HepG2 (cell line): Measurements from ENCODE around the gene PTHLH. TPM values are rescaled to one million over a fixed set of nuclear protein-coding genes. Genes with fewer than 3 reads are reported as not detected.

ENCODE experiments used
- CERS6 ChIP-seq: sonication (generic); formaldehyde crosslinking; IDR thresholded peaks from 2 replicates; pipeline ENCODE4 v1.5.0; 2020; ENCODE audit warnings: missing genetic modification reagents
- DNMT3B ChIP-seq: conservative IDR thresholded peaks from 2 replicates; pipeline ENCODE4 v1.6.1; 2016; ENCODE audit warnings: missing biosample characterization, control low read depth
- ELF4 ChIP-seq: sonication (generic); formaldehyde crosslinking; IDR thresholded peaks from 2 replicates; pipeline ENCODE4 v1.5.0; 2020; ENCODE audit warnings: missing genetic modification reagents, mild to moderate bottlenecking, moderate library complexity, borderline replicate concordance
- ERF ChIP-seq: IDR thresholded peaks from 2 replicates; pipeline ENCODE4 v1.6.1; 2018; ENCODE audit warnings: missing biosample characterization, missing genetic modification reagents
- HDAC6 ChIP-seq: fragments of 200-600 bp; sonication (generic); IDR thresholded peaks from 2 replicates; pipeline ENCODE4 v1.7.0; 2017; ENCODE audit warnings: mild to moderate bottlenecking, antibody characterized with exemption, low read length, low read depth
- KLF11 ChIP-seq: IDR thresholded peaks from 2 replicates; pipeline ENCODE4 v1.6.1; 2016; ENCODE audit warnings: missing compliant biosample characterization
- KLF16 ChIP-seq, 2 experiments: sonication (generic) in 1 of 2; formaldehyde crosslinking in 1 of 2; IDR thresholded peaks; 2 replicates each; pipeline versions ENCODE4 v1.6.1 to v1.8.0; 2016 to 2023; ENCODE audit warnings: missing genetic modification reagents in 2 of 2, missing compliant biosample characterization in 1 of 2
- MTA1 ChIP-seq: sonication (generic); formaldehyde crosslinking; IDR thresholded peaks from 2 replicates; pipeline ENCODE4 v1.4.0; 2020; ENCODE audit warnings: missing genetic modification reagents, mild to moderate bottlenecking, borderline replicate concordance
- NFKBIZ ChIP-seq: IDR thresholded peaks from 2 replicates; pipeline ENCODE4 v1.6.1; 2018; ENCODE audit warnings: missing genetic modification reagents, missing compliant biosample characterization
- NR0B2 ChIP-seq: sonication (generic); formaldehyde crosslinking; IDR thresholded peaks from 2 replicates; pipeline ENCODE4 v1.4.0; 2020; ENCODE audit warnings: mild to moderate bottlenecking, missing genetic modification reagents
- SIX4 ChIP-seq: sonication (generic); formaldehyde crosslinking; IDR thresholded peaks from 2 replicates; pipeline ENCODE4 v1.4.0; 2020; ENCODE audit warnings: missing genetic modification reagents
- SMC3 ChIP-seq: IDR thresholded peaks from 2 replicates; pipeline ENCODE4 v1.6.1; 2011; ENCODE audit warnings: low read length, improper control_type of control experiment
- THAP11 ChIP-seq: IDR thresholded peaks from 2 replicates; pipeline ENCODE4 v1.6.1; 2016; ENCODE audit warnings: missing biosample characterization, missing genetic modification reagents
- ZNF232 ChIP-seq: sonication (generic); formaldehyde crosslinking; IDR thresholded peaks from 2 replicates; pipeline ENCODE4 v1.4.0; 2020; ENCODE audit warnings: missing genetic modification reagents, borderline replicate concordance
- ZNF256 ChIP-seq: sonication (generic); formaldehyde crosslinking; conservative IDR thresholded peaks from 2 replicates; pipeline ENCODE4 v1.4.0; 2020; ENCODE audit warnings: missing genetic modification reagents
- ZNF333 ChIP-seq: sonication (generic); formaldehyde crosslinking; IDR thresholded peaks from 2 replicates; pipeline ENCODE4 v1.4.0; 2020; ENCODE audit warnings: mild to moderate bottlenecking, missing genetic modification reagents, borderline replicate concordance
- ZNF580 ChIP-seq: IDR thresholded peaks from 2 replicates; pipeline ENCODE4 v1.6.1; 2016; ENCODE audit warnings: low read depth, borderline replicate concordance
- ZNF678 ChIP-seq: sonication (generic); formaldehyde crosslinking; IDR thresholded peaks from 2 replicates; pipeline ENCODE4 v1.4.0; 2020; ENCODE audit warnings: mild to moderate bottlenecking, missing genetic modification reagents
- ZSCAN9 ChIP-seq: IDR thresholded peaks from 2 replicates; pipeline ENCODE4 v1.6.1; 2016; ENCODE audit warnings: borderline replicate concordance
- polyA plus RNA-seq, 8 experiments: library from polyadenylated mRNA; depleted of rRNA in 3 of 8; stranded (reverse) in 7 of 8; unstranded in 1 of 8; fragments of >200 nt; fragmentation: Illumina TruSeq in 4 of 8; extraction: Trizol in 4 of 8; gene quantifications; 2 replicates each; pipeline versions ENCODE4 v1.2.1 to v1.2.3, GENCODE V29; 2011 to 2016; ENCODE audit warnings: low read depth in 4 of 8, missing spikeins in 1 of 8, mixed read lengths in 1 of 8; ENCODE audit not compliant: insufficient read depth in 1 of 8
- total RNA-seq, 5 experiments: library from RNA; depleted of rRNA; stranded (reverse); fragments of >200 nt; fragmentation: Illumina TruSeq; extraction: Trizol; gene quantifications; 2 replicates each; pipeline ENCODE4 v1.2.3, GENCODE V29; 2016; ENCODE audit warnings: low read depth in 1 of 5
- TF ChIP-seq, protein P1 (sequence below): sonication (generic); formaldehyde crosslinking; IDR thresholded peaks from 2 replicates; pipeline ENCODE4 v1.4.0; 2020; ENCODE audit warnings: mild to moderate bottlenecking, missing genetic modification reagents
- TF ChIP-seq, protein P2 (sequence below): sonication (generic); formaldehyde crosslinking; IDR thresholded peaks from 2 replicates; pipeline ENCODE4 v1.8.0; 2022; ENCODE audit warnings: mild to moderate bottlenecking, missing genetic modification reagents, borderline replicate concordance
- TF ChIP-seq, protein P3 (sequence below): sonication (generic); formaldehyde crosslinking; IDR thresholded peaks from 2 replicates; pipeline ENCODE4 v1.4.0; 2020; ENCODE audit warnings: mild to moderate bottlenecking, missing genetic modification reagents

Gene PTHLH
- total and polyA plus RNA-seq, 2 of the 13 experiments (the other 11 are each of a cell fraction or from before 2014, with no cell fraction given) = 0.22 TPM; not detected in 1

- TF ChIP-seq NR0B2 (CRISPR knock-in tag) = no peak
- no peak for TF ChIP-seq KLF11
- 0 out of 4 replicates have a peak, but pooled peaks of 1 of the 2 experiments have one; percentile 61 for TF ChIP-seq KLF16 (CRISPR knock-in tag; IDR thresholded peaks at IDR 0.05)
- no peak for TF ChIP-seq THAP11 (CRISPR knock-in tag)
- no peak for TF ChIP-seq ZNF678 (CRISPR knock-in tag)
- TF ChIP-seq, protein P1, sequence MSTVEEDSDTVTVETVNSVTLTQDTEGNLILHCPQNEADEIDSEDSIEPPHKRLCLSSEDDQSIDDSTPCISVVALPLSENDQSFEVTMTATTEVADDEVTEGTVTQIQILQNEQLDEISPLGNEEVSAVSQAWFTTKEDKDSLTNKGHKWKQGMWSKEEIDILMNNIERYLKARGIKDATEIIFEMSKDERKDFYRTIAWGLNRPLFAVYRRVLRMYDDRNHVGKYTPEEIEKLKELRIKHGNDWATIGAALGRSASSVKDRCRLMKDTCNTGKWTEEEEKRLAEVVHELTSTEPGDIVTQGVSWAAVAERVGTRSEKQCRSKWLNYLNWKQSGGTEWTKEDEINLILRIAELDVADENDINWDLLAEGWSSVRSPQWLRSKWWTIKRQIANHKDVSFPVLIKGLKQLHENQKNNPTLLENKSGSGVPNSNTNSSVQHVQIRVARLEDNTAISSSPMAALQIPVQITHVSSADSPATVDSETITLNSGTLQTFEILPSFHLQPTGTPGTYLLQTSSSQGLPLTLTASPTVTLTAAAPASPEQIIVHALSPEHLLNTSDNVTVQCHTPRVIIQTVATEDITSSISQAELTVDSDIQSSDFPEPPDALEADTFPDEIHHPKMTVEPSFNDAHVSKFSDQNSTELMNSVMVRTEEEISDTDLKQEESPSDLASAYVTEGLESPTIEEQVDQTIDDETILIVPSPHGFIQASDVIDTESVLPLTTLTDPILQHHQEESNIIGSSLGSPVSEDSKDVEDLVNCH = no peak
- TF ChIP-seq, protein P2, sequence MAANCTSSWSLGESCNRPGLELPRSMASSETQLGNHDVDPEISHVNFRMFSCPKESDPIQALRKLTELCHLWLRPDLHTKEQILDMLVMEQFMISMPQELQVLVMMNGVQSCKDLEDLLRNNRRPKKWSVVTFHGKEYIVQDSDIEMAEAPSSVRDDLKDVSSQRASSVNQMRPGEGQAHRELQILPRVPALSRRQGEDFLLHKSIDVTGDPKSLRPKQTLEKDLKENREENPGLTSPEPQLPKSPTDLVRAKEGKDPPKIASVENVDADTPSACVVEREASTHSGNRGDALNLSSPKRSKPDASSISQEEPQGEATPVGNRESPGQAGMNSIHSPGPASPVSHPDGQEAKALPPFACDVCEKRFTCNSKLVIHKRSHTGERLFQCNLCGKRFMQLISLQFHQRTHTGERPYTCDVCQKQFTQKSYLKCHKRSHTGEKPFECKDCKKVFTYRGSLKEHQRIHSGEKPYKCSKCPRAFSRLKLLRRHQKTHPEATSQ = no peak
- TF ChIP-seq CERS6 (CRISPR knock-in tag) = no peak
- TF ChIP-seq ZNF232 (CRISPR knock-in tag) = no peak
- TF ChIP-seq ZNF333 (CRISPR knock-in tag) = no peak
- no peak for TF ChIP-seq SMC3
- TF ChIP-seq HDAC6 = no peak
- TF ChIP-seq, protein P3, sequence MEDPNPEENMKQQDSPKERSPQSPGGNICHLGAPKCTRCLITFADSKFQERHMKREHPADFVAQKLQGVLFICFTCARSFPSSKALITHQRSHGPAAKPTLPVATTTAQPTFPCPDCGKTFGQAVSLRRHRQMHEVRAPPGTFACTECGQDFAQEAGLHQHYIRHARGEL (CRISPR knock-in tag) = no peak
- TF ChIP-seq DNMT3B (CRISPR knock-in tag) = no peak
- no peak for TF ChIP-seq ZNF580 (CRISPR knock-in tag)
- TF ChIP-seq NFKBIZ (CRISPR knock-in tag) = 0 out of 2 replicates have a peak, but pooled peaks have one; percentile 32
- no peak for TF ChIP-seq ZNF256 (CRISPR knock-in tag)
- TF ChIP-seq ZSCAN9 (CRISPR knock-in tag) = no peak
- TF ChIP-seq ERF = no peak
- peak; percentile 25; the same call in 1 of the 2 replicates for TF ChIP-seq SIX4 (CRISPR knock-in tag)
- no peak for TF ChIP-seq ELF4 (CRISPR knock-in tag)
- TF ChIP-seq MTA1 (CRISPR knock-in tag) = no peak
Observed at GRCh38 chr12:28021704-28022103, 49.2 kb upstream of the PTHLH start (continued).
